ENCODE data around the gene CTBP2.

- TF ChIP-seq CTCF (IDR thresholded peaks at IDR 0.05), result no peak
- no peak for TF ChIP-seq POLR2A (IDR thresholded peaks at IDR 0.05)
Observed at GRCh38 chr10:125001313-125002046, 158.9 kb downstream of the CTBP2 start.

Data from thyroid gland (tissue), 4 donors.